ENCODE data around the gene CTSZ. TPM values are rescaled to one million over a fixed set of nuclear protein-coding genes. Genes with fewer than 3 reads are reported as not detected.
A peak's percentile ranks its signal among the peaks of the same experiment; 100 is the strongest.

Gene CTSZ
- total and polyA plus RNA-seq, 2 of the 8 experiments (the other 6 are each of a cell fraction or from before 2014, with no cell fraction given) = 32.8 to 34.0 TPM

GRCh38 chr20:59015411-59015810 lies 8.4 kb upstream of the CTSZ start:
- Histone ChIP-seq H3K4me2 (ENCODE audit: insufficient read depth in 1 of 2, low read depth in 2 of 2, low read length in 2 of 2) (no peak overlapping the region), H3K23me2 (ENCODE audit: low read depth, low read length) (no peaks in the 10 kb centered on the region), H3K14ac (ENCODE audit: insufficient read length) (no peak overlapping the region), H2BK12ac (ENCODE audit: low read depth, low read length) (no peak overlapping the region), H3K36me3 (ENCODE audit: control insufficient read depth in 2 of 4, insufficient read depth in 4 of 4, low read length in 3 of 4) (no peaks in the 10 kb centered on the region), H2BK15ac (ENCODE audit: low read length) (no peak overlapping the region), H3K79me1 (ENCODE audit: low read depth, low read length) (no peaks in the 10 kb centered on the region), H3K23ac (ENCODE audit: insufficient read length) (no peak overlapping the region), H3K4ac (replicated peaks; ENCODE audit: insufficient read length, low read depth, low read length) (no peak overlapping the region), H3K27me3 (replicated peaks in 1 of 4; ENCODE audit: control insufficient read depth in 3 of 4, extremely low read depth in 1 of 4, insufficient read depth in 3 of 4, low read length in 3 of 4) (no peaks in the 10 kb centered on the region; a peak in 3 of 7 replicates), H3K4me3 (ENCODE audit: extremely low read depth in 1 of 4, insufficient read depth in 2 of 4, low read depth in 3 of 4, low read length in 4 of 4) (no peak overlapping the region), H4K91ac (replicated peaks; ENCODE audit: insufficient read length, low read length) (no peak overlapping the region), H2BK120ac (replicated peaks; ENCODE audit: low read depth, low read length) (no peak overlapping the region), H4K8ac (ENCODE audit: extremely low read depth, insufficient read depth, low read length) (peak overlapping the region; percentile 65; the same call in 1 of the 2 replicates), H2BK5ac (ENCODE audit: low read depth, low read length) (no peak overlapping the region), H3K79me2 (ENCODE audit: control insufficient read depth in 1 of 2, insufficient read depth in 2 of 2, low read length in 2 of 2) (no peaks in the 10 kb centered on the region), H3K9ac (replicated peaks in 1 of 4; ENCODE audit: extremely low read depth in 1 of 4, low read depth in 3 of 4, low read length in 3 of 4) (no peak overlapping the region), H3K56ac (replicated peaks; ENCODE audit: insufficient read length, low read depth, low read length) (no peak overlapping the region), H3K27ac (ENCODE audit: low read depth, low read length) (no peak overlapping the region), H3K9me3 (ENCODE audit: insufficient read depth in 2 of 2, low read depth in 1 of 2, low read length in 1 of 2) (no peaks in the 10 kb centered on the region), H2AFZ (ENCODE audit: low read length) (no peak overlapping the region), H3K4me1 (replicated peaks in 1 of 4; ENCODE audit: control insufficient read depth in 3 of 4, insufficient read depth in 4 of 4, low read length in 3 of 4) (peaks cover 0 to 4% (median 0%) of the 10 kb centered on the region in 4 experiments; a peak in 1 of 7 replicates), H2BK20ac (ENCODE audit: low read length) (no peak overlapping the region), H3K18ac (ENCODE audit: extremely low read depth, low read length) (no peak overlapping the region), H4K20me1 (replicated peaks in 1 of 2; ENCODE audit: control insufficient read depth in 1 of 2, insufficient read depth in 2 of 2, low read length in 2 of 2) (no peaks in the 10 kb centered on the region), H2AK5ac (ENCODE audit: low read depth, low read length) (no peak overlapping the region), H4K5ac (ENCODE audit: insufficient read length, low read depth, low read length) (no peak overlapping the region)
- CTCF ChIA-PET (ENCODE audit: partially characterized antibody) = interaction anchor here (0.9 to 1.5 kb wide), 4 partner anchors 9 to 389 kb away, joined by 3 to 4 read pairs (median 4); no protein-coding TSS in a partner anchor
- no peak for FAIRE-seq
- POLR2A ChIA-PET (ENCODE audit: partially characterized antibody) = interaction anchor here (0.8 to 1.0 kb wide), 2 partner anchors 10 to 33 kb away, joined by 3 read pairs; no protein-coding TSS in a partner anchor
- DNase-seq (ENCODE audit: low read depth in 1 of 2, low spot score in 2 of 2) = no peak
- 83% methylated on average over 14 of the region's 16 CpGs; no CpG with 5 or more reads in 1 of the 2 experiments for WGBS, 2 experiments (ENCODE audit: extremely low coverage in 1 of 2, insufficient coverage in 1 of 2, insufficient read length in 1 of 2, insufficient replicate concordance in 2 of 2, low coverage in 1 of 2, low lambda C conversion rate in 2 of 2, missing lambda C conversion rate in 1 of 2)
- TF ChIP-seq NRF1 (IDR thresholded peaks at IDR 0.05; ENCODE audit: low read depth, low read length) = no peak
- TF ChIP-seq CBX5 (IDR thresholded peaks at IDR 0.05; ENCODE audit: low read depth, low read length) = no peak
- TF ChIP-seq PHF8 (conservative IDR thresholded peaks at IDR 0.05; ENCODE audit: low read depth, low read length) = no peak
- no peak for TF ChIP-seq EGR1 (IDR thresholded peaks at IDR 0.05; ENCODE audit: borderline replicate concordance, low read depth, low read length)
- TF ChIP-seq ATF2 (IDR thresholded peaks at IDR 0.05; ENCODE audit: low read length) = no peak
- no peak for TF ChIP-seq BCL11A (IDR thresholded peaks at IDR 0.05; ENCODE audit: low read depth in 2 of 2, low read length in 2 of 2)
- no peak for TF ChIP-seq RXRA (IDR thresholded peaks at IDR 0.05; ENCODE audit: insufficient read depth, low read depth, low read length)
- TF ChIP-seq CREB1 (IDR thresholded peaks at IDR 0.05) = no peak
- no peak for TF ChIP-seq CTBP2 (IDR thresholded peaks at IDR 0.05; ENCODE audit: borderline replicate concordance, insufficient read depth, insufficient read length, low read length)
- TF ChIP-seq TEAD4 (IDR thresholded peaks at IDR 0.05; ENCODE audit: low read depth, low read length) = no peak
- no peak for TF ChIP-seq EZH2 (IDR thresholded peaks at IDR 0.05; ENCODE audit: low read depth, low read length, severe bottlenecking)
- TF ChIP-seq SUZ12 (IDR thresholded peaks at IDR 0.05; ENCODE audit: low read length) = no peak
- no peak for TF ChIP-seq POU5F1 (IDR thresholded peaks at IDR 0.05; ENCODE audit: low read depth, low read length)

Data from H1 (cell line).